Ishikawa (cell line): ENCODE data around the gene PLEKHA7.

Experiments used
- CEBPB ChIP-seq: IDR thresholded peaks from 2 replicates; pipeline ENCODE4 v1.6.1; 2012
- CREB1 ChIP-seq: IDR thresholded peaks from 2 replicates; pipeline ENCODE4 v1.6.1; 2012; ENCODE audit warnings: low read depth
- EGR1 ChIP-seq: IDR thresholded peaks from 2 replicates; pipeline ENCODE4 v1.6.1; 2012
- EP300 ChIP-seq: IDR thresholded peaks from 2 replicates; pipeline ENCODE4 v1.6.1; 2012; ENCODE audit warnings: borderline replicate concordance
- FOXM1 ChIP-seq: IDR thresholded peaks from 2 replicates; pipeline ENCODE4 v1.6.1; 2012; ENCODE audit warnings: low read depth, borderline replicate concordance
- NFIC ChIP-seq: IDR thresholded peaks from 2 replicates; pipeline ENCODE4 v1.6.1; 2012
- RAD21 ChIP-seq: IDR thresholded peaks from 2 replicates; pipeline ENCODE4 v1.6.1; 2012; ENCODE audit warnings: low read depth
- TAF1 ChIP-seq: IDR thresholded peaks from 2 replicates; pipeline ENCODE4 v1.6.1; 2012; ENCODE audit warnings: low read depth, mild to moderate bottlenecking
- TCF12 ChIP-seq: IDR thresholded peaks from 2 replicates; pipeline ENCODE4 v1.6.1; 2012; ENCODE audit warnings: low read depth
- TEAD4 ChIP-seq: IDR thresholded peaks from 2 replicates; pipeline ENCODE4 v1.6.1; 2012
- YY1 ChIP-seq: IDR thresholded peaks from 2 replicates; pipeline ENCODE4 v1.6.1; 2012; ENCODE audit warnings: low read depth
- ZBTB7A ChIP-seq: IDR thresholded peaks from 2 replicates; pipeline ENCODE4 v1.6.1; 2012; ENCODE audit warnings: low read depth
- TF ChIP-seq, protein P1 (sequence below): IDR thresholded peaks from 2 replicates; pipeline ENCODE4 v1.6.1; 2012; ENCODE audit warnings: low read depth, mild to moderate bottlenecking
- TF ChIP-seq, protein P2 (sequence below): IDR thresholded peaks from 2 replicates; pipeline ENCODE4 v1.6.1; 2012
- TF ChIP-seq, protein P3 (sequence below): IDR thresholded peaks from 2 replicates; pipeline ENCODE4 v1.6.1; 2012

The PLEKHA7 gene

DNA sequence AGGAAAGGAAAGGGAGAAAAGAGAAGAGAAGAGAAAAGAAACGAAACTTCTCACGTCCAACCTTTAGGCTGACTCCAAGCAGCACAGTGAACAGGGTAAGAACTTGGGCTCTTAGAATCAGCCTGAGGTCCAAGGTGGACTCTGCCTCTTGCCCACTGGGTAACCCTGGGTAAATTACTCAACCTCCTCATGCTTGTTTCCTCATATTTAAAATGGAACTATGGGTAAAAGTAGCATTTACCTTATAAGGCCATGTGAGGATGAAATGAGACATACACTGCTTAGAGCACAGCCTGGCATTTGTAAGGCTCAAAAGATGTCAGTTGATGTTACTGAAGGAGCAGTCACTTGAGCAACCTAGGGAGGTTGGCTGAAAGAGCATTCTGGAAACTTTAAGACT lies 167.9 kb downstream of the PLEKHA7 start:
- TF ChIP-seq CEBPB = no peak
- TF ChIP-seq TAF1 = no peak
- no peak for TF ChIP-seq TEAD4
- TF ChIP-seq EGR1 = no peak
- TF ChIP-seq EP300 = no peak
- TF ChIP-seq TCF12 = no peak
- TF ChIP-seq ZBTB7A = no peak
- TF ChIP-seq YY1 = no peak
- TF ChIP-seq, protein P1, sequence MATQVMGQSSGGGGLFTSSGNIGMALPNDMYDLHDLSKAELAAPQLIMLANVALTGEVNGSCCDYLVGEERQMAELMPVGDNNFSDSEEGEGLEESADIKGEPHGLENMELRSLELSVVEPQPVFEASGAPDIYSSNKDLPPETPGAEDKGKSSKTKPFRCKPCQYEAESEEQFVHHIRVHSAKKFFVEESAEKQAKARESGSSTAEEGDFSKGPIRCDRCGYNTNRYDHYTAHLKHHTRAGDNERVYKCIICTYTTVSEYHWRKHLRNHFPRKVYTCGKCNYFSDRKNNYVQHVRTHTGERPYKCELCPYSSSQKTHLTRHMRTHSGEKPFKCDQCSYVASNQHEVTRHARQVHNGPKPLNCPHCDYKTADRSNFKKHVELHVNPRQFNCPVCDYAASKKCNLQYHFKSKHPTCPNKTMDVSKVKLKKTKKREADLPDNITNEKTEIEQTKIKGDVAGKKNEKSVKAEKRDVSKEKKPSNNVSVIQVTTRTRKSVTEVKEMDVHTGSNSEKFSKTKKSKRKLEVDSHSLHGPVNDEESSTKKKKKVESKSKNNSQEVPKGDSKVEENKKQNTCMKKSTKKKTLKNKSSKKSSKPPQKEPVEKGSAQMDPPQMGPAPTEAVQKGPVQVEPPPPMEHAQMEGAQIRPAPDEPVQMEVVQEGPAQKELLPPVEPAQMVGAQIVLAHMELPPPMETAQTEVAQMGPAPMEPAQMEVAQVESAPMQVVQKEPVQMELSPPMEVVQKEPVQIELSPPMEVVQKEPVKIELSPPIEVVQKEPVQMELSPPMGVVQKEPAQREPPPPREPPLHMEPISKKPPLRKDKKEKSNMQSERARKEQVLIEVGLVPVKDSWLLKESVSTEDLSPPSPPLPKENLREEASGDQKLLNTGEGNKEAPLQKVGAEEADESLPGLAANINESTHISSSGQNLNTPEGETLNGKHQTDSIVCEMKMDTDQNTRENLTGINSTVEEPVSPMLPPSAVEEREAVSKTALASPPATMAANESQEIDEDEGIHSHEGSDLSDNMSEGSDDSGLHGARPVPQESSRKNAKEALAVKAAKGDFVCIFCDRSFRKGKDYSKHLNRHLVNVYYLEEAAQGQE = no peak
- TF ChIP-seq, protein P2, sequence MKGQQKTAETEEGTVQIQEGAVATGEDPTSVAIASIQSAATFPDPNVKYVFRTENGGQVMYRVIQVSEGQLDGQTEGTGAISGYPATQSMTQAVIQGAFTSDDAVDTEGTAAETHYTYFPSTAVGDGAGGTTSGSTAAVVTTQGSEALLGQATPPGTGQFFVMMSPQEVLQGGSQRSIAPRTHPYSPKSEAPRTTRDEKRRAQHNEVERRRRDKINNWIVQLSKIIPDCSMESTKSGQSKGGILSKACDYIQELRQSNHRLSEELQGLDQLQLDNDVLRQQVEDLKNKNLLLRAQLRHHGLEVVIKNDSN = no peak
- no peak for TF ChIP-seq RAD21
- TF ChIP-seq CREB1 = no peak

DNA sequence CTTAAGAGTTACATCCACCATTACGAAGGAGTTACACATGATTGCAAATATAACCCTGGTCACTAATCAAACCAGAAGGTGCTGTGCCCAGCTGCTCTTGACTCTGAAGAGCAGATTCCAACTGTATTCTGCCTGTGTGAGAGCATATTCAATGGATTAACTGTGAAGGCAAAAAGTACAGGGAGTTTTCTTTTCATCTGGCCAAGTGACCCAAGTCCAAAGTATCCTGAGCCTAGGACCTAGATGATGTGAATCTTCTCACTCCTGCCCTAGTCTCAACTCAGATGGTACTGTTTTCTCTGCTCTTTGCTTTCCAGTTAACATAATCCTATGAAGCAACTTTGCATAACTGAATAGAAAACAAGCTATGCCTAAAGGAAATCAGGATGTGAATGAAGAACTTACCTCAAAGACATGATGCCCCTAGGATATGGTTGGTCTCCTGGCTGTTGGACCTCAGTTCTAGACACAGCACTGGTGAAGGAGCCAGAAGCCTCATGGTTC lies 169.9 kb downstream of the PLEKHA7 start:
- TF ChIP-seq FOXM1 (no peak), RAD21 (no peak), CREB1 (no peak), NFIC (no peak), EP300 (no peak), YY1 (no peak), TCF12 (no peak), ZBTB7A (no peak), EGR1 (no peak), TEAD4 (no peak), CEBPB (no peak), TAF1 (no peak)
- TF ChIP-seq, protein P2 = no peak
- TF ChIP-seq, protein P3, sequence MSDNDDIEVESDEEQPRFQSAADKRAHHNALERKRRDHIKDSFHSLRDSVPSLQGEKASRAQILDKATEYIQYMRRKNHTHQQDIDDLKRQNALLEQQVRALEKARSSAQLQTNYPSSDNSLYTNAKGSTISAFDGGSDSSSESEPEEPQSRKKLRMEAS = no peak
- TF ChIP-seq, protein P1 = no peak

DNA sequence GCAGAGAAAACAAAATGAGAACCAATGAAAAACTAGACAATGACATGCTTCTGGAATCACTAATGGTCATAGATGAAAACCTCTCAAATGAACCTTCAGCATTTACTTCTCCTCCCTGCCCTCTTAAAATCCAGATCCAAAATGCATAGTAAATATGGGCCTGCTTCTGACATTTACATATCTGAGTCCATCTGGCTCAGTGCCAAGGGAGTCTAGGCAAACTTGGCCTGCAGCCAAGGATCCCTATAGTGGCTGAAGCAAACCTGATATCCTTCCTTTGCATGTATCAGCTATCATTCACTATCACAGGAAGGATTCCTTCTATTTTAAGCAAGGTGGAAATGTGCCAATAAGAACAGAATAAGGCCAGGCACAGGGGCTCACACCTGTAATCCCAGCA lies 170.9 kb downstream of the PLEKHA7 start:
- no peak for TF ChIP-seq CEBPB
- TF ChIP-seq NFIC = peak; percentile 78

DNA sequence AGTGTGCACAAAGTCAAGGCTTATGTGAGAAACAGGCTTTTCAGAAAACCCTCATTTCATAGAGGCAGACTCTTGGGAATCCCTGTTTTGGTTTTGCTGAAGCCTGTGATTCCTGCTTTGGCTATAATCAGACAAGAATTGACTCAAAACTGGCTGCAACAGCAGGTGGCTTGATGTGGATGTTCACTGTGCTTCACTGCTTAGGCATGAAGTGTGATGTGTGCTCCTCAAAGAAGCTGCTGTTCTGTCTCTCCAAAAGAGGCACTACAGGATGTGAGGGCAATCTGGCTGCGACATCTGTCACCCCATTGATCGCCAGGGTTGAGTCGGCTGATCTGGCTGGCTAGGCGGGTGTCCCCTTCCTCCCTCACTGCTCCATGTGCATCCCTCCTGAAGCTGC lies 172.2 kb downstream of the PLEKHA7 start:
- TF ChIP-seq ZBTB7A (no peak), TEAD4 (no peak), NFIC (no peak), RAD21 (no peak), YY1 (no peak), CREB1 (no peak), CEBPB (no peak), FOXM1 (no peak)
- TF ChIP-seq, protein P2 = no peak
- TF ChIP-seq, protein P1 = no peak

DNA sequence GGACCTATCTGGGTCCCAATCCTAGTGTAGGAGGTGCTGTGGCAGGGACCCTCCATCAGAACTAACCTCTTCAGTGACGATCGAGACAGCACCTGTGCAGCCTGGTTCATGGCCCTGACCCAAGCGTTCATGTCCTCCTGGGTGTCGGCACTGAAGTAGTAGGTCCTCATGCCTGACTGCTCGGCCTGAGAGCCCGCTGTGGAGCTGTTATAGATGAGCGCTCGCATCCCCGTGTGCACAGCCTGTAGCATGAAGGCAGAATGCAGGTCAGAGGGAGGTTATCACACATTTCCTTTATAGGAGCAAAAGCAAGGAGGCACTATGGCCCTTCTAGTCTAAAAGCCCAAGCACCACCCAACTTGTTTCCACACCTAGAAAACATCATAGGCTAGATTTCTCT lies 172.7 kb downstream of the PLEKHA7 start:
- TF ChIP-seq, protein P1 = no peak
- TF ChIP-seq CEBPB (no peak), RAD21 (no peak), TAF1 (no peak), EGR1 (no peak), NFIC (no peak), EP300 (no peak), TEAD4 (no peak), YY1 (no peak), ZBTB7A (no peak), FOXM1 (no peak)
- TF ChIP-seq, protein P2 = no peak
- TF ChIP-seq, protein P3 = no peak
